Epithelial cell of proximal tubule (primary cell): ENCODE measurements around the gene CD99L2. TPM values are rescaled to one million over a fixed set of nuclear protein-coding genes. Genes with fewer than 3 reads are reported as not detected.

Experiments used
- DNase-seq: peaks from one replicate; pipeline ENCODE4 v3.0.0-alpha.2; 2011; ENCODE audit warnings: low read depth
- H3K4me3 ChIP-seq: 2 replicates; pipeline ENCODE4 v1.5.1; 2011; ENCODE audit warnings: low read depth, mild to moderate bottlenecking, low read length
- total RNA-seq: library from RNA; depleted of rRNA; stranded (reverse); fragments of >200 nt; gene quantifications from 2 replicates; pipeline ENCODE4 v1.2.3, GENCODE V29; 2015
- TF ChIP-seq, protein P1 (sequence below): conservative IDR thresholded peaks from 2 replicates; pipeline ENCODE4 v1.5.1; 2012; ENCODE audit warnings: low read depth, mild to moderate bottlenecking, low read length

CD99L2 gene
- total RNA-seq, 1 donor from 2014 or later: 32.5 TPM

DNA sequence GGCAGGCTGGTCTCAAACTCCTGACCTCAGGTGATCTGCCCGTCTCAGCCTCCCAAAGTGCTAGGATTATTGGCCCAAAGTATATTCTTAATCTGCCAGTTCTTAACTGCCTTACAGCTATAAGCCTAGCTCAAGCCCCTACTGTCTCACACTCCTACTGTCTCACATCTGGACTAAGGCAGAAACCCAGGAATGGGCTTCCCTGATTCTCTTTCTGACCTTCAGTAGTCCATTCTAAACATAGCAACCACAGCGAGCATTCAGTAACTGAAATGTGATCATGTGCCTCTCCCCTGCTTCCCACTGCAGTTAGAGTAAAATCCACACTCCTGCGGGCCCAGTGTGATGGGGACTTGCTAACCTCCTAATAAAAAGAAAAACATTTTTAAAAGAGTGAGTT, 146.3 kb downstream of the CD99L2 start:
- DNase-seq: no peak
- no peak overlapping the region for H3K4me3 ChIP-seq
- TF ChIP-seq, protein P1, sequence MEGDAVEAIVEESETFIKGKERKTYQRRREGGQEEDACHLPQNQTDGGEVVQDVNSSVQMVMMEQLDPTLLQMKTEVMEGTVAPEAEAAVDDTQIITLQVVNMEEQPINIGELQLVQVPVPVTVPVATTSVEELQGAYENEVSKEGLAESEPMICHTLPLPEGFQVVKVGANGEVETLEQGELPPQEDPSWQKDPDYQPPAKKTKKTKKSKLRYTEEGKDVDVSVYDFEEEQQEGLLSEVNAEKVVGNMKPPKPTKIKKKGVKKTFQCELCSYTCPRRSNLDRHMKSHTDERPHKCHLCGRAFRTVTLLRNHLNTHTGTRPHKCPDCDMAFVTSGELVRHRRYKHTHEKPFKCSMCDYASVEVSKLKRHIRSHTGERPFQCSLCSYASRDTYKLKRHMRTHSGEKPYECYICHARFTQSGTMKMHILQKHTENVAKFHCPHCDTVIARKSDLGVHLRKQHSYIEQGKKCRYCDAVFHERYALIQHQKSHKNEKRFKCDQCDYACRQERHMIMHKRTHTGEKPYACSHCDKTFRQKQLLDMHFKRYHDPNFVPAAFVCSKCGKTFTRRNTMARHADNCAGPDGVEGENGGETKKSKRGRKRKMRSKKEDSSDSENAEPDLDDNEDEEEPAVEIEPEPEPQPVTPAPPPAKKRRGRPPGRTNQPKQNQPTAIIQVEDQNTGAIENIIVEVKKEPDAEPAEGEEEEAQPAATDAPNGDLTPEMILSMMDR: no peak

DNA sequence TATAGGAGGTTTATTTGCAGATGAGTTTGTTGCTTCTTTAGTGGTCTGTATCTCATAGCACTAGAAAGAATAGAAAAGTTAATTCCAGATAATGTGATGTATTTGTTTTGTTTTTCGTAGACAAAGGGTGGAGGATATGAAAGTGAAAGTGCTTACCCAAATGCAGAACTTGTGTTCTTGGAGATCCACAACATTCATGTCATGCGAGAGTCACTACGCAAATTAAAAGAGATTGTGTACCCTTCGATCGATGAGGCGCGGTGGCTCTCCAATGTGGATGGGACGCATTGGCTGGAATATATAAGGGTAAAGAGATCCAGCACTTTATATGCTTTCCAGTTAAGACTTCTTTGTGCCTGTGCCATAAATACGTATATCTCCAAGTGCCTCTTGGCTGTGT, 162.0 kb downstream of the CD99L2 start:
- no peak for DNase-seq
- TF ChIP-seq, protein P1: no peak
- no peak overlapping the region for H3K4me3 ChIP-seq

DNA sequence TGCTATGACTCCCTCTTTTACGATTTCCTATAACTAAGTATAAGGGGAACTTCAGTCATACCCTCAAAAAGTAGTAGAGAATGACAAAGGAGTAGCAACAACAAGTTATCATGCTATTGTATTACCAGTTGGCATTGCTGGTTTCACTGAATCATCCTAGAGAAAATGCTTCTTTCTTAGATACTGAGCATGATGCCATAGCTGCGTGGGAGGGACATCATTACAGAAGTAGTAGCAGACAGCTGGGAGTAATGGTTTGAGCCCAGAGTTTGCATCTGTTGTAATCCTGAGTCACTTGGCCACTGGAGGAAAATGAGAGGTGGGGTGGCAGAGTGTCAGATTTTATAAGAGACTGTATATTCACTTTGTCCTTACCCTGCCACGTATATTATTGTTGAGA, 166.7 kb downstream of the CD99L2 start:
- H3K4me3 ChIP-seq: no peak overlapping the region
- TF ChIP-seq, protein P1: no peak
- DNase-seq: no peak

DNA sequence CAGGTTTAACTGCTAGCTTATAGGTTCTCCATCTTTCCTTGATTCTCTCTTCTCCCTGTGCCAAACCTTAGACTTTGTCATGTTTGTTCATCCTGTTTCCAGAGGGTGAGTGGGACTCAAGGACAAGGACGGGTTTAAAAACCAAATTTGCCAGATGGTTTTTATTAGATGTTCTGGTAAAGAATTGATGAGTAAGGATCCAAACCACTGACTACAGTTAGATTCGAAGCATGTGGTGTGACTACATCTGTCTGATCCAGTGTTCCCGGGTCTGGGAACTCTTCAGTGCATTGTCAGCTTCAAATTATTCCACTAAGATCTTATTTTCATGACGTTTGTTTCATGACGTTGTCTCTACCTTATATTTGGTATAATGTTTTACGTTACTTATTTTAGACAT, 167.7 kb downstream of the CD99L2 start:
- DNase-seq: no peak
- TF ChIP-seq, protein P1: no peak
- no peak overlapping the region for H3K4me3 ChIP-seq

DNA sequence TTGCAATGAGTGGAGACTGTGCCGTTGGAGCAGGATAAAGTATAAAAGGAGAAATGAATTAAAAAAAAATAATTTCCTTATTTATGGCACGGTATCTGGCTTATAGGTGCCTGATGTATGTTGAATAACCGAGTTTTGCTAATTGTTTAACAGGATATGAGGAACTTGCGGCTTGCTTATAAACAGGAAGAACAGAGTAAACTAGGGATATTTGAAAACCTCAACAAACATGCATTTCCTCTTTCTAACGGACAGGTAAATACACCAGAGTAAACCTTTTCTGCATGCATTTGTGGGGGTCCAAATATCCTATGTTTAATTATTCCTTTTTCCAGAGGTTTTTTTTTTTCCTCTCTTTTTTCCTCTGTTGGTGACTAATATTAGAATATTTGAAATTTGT, 168.5 kb downstream of the CD99L2 start:
- no peak for DNase-seq
- no peak overlapping the region for H3K4me3 ChIP-seq
- TF ChIP-seq, protein P1: no peak

DNA sequence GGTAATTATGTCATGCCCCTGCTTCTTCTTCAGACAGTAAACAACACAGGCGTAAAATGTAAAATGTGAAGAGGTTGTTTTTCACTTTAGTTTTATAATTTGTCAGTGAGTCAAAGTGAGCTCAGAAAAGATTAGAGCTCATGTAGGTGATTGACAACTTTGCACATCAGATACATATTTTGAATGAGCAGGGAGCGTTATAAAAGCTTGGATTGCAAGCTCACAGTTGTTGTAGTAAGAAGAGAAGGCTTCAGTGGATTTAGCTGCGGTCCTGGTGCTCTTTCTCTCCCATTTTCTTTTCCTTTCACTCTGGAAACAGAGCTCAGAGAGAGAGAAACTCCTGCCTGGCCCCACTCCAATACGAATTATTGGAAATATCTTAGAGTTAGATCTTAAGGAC, 178.8 kb downstream of the CD99L2 start:
- DNase-seq: no peak
- H3K4me3 ChIP-seq: no peak overlapping the region
- TF ChIP-seq, protein P1: no peak

Other genes with a start within 250 kb of the CD99L2 start
- 18.2 and 19.3 TPM in 2 replicates for gene MTMR1, start 205.3 kb downstream of the CD99L2 start, total RNA-seq
- gene HMGB3, start 84.7 kb upstream of the CD99L2 start, total RNA-seq: 42.3 and 43.2 TPM in 2 replicates